NCI-H82 treated with DMSO at 0.1 percent for 48 hours (cell line): ENCODE data around the gene TES.
"Not testable (repeated sequence)": the region's sequence is repeated elsewhere in the genome, so short reads cannot be mapped to it uniquely, and the experiment has no call there.

Experiments
- DNase-seq: peaks from one replicate; lab custom pipeline; 2025; ENCODE audit not compliant: unreplicated experiment; lab: John Stamatoyannopoulos, UW

TES gene

DNA sequence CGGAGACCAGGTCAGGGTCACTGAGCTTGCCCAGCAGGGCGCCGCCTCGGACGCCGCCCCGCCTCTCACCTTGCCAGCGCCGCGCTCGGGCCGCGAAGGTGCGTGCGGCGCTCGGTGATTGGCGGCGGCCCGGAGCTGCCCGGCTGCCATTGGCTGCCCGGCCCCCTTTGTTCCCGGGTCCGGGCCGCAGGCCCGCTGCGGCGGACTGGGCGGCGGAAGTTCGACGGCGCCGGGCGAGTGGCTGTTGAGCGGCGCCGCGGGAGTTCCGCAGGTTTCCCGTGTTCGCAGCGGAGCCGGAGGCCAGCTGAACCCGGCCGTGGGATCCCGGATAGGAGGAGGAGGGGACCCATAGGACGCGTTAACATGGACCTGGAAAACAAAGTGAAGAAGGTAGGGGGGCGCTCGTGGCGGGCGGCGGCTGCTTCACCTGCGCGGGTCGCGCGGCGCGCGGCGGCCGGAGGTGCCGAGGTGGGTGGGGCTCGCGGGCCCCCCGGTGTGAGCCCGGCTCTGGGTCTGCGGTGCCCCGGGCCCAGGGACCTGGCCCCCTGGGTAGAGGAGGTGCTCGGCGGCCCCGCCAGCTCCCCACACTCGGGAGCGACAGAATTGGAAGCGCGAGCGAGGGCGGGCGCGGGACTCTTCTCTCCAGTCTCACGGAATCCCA lies at the start of gene TES:
Gene TES, plus strand, starts transcription at position 195 of the 661 bp plus-strand sequence. Its CDS starts 169 bp downstream, at position 364.
- no peak for DNase-seq

DNA sequence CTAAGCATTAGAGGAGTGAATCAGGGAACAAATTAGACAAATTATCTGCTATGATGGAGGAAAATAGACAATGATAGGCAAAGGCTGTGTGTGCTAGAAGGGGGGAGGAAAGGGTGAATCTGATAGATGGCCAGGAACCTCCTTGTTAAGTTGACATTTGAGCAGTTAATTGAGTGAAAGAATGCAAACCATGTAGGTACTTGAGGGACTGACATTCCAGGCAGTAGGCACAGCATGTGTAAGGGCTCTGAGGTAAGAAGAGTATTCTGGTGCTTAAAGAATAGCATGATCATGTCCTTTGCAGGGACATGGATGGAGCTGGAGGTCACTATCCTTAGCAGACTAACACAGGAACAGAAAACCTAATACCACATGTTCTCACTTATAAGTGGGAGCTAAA lies 48.6 kb upstream of the TES start:
- DNase-seq, result no peak

DNA sequence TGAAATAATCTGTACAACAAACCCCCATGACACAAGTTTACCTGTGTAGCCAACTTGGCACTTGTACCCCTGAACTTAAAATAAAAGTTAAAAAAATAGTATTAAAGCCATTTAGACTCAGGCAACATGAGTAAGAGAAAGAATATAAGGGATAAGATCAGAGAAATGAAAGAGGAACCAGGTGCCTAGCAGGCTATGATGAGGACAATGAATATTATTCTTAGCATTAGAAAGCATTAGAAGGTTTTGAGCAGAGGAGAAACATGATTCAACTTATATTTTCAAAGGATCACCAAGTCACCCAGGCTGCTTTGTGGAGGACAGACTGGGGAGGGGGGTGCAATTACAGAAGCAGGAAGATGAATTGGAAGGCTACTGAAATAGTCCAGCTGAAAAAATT lies 48.1 kb upstream of the TES start:
- DNase-seq, result no peak

GRCh38 chr7:116162992-116163391 lies 47.3 kb upstream of the TES start:
- DNase-seq, result no peak

GRCh38 chr7:116164552-116165306 lies 45.6 kb upstream of the TES start:
- DNase-seq, result no peak

- DNase-seq, result no peak
Observed at GRCh38 chr7:116165717-116166116, 44.6 kb upstream of the TES start.

DNA sequence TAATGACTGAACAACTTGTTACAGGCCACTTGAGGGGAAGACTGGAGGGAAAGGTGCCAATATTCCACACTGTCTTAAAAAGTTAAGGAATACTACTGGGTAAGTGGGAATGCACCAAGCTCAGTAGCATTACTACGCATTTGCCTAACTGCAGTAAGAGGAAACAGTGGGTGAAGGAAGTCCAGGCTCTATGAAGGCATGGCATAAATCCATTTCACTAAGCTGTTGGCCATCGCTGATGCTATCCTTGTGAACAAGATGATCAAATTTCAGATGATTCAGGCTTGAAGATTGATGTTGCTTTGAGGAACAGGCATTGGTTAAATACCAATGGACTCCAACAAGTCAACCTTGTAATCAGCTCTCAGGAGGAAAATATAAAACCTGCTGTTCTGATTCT lies 44.2 kb upstream of the TES start:
- DNase-seq, result no peak

- no peak for DNase-seq
Observed at GRCh38 chr7:116167177-116167576, 43.2 kb upstream of the TES start.

DNA sequence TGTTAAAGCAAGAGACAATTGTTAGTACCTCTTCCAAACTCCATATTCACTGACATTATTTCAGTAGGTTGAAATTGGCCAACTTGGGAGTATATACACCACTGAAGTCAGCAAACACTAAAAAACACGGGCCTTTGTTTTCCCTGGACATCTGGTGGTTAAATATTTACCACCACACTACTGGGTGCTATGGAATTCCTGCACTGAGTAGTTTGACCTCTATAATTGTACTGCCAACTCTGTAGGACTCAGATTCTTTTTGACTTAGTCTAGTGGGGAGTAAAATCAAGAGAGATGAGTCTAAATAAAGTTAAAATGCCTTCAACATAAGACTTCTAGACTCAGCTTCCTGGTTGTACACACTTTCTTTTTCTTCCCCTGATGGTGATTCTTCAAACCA lies 41.3 kb upstream of the TES start:
- DNase-seq, result no peak

- DNase-seq, result no peak
Observed at GRCh38 chr7:116170180-116170579, 40.2 kb upstream of the TES start.

- DNase-seq, result no peak
Observed at GRCh38 chr7:116171094-116171493, 39.2 kb upstream of the TES start.

DNA sequence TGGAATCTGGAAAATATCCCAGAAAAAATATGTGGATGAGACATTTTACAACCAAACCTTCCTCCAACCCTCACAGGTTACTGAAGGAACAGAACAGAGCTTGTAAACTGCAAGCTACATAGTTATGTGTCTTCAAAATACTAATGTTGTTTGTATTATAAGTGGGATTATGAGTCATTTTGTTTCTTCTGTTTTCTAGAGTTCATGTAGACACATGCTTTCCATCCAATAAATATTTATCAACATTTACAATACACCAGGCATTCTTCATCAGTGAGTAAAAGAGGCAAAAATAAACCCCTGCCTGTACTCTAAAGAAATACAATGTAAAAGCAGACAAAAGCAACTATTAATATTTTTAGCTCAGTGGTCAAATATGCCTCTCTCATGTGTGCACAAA lies 38.0 kb upstream of the TES start:
- no peak for DNase-seq

DNA sequence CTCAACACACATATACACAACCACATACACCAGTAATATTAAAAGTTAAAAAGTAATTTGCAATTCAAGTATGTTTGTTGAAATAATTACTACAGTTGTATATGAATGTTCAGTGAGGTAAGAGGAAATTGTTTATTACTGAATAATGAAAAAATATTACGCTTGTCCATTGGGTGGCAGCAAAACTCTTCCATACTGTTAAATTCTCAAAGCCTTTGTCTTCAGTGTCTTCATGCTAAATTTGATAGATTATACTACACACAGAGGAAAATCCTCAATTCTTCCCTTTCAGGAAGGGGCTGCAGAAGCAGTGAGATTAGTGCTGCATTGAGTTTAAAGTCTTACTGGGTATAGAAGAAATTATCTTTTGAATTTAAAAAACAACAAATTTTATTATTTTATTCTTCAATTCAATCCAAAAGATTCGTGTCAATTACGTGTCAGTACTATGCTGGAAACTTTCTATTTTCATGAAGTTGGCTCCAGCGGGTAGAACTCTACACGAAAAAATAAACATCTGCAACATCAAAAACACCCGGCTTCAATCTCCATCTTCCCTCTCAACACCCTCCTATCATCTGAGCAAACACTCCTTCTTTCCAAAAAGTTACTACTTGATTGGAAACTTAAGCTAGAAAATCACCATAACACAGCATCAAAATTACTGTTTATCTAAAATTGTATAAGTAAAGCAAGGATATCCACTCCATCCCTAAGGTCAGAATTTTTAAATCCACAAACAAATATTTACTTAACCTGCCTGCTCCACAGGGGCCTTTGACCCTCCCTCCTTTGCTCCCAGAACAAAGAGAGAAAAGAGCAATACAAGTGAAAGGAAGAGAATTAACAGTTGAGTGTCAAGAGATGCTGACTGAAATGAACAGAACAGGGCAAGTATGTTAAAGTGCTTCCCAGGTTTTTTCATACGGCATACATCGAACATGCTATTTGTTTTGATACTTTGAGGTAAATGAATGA lies 37.0 kb upstream of the TES start:
- no peak for DNase-seq

- DNase-seq, result not testable (repeated sequence)
Observed at GRCh38 chr7:116175095-116175494, 35.2 kb upstream of the TES start.

GRCh38 chr7:116176226-116176625 lies 34.1 kb upstream of the TES start:
- DNase-seq, result no peak

GRCh38 chr7:116177009-116177408 lies 33.3 kb upstream of the TES start:
- DNase-seq, result no peak

- no peak for DNase-seq
Observed at GRCh38 chr7:116180302-116180701, 30.0 kb upstream of the TES start.

GRCh38 chr7:116182023-116182422 lies 28.3 kb upstream of the TES start:
- no peak for DNase-seq

GRCh38 chr7:116185450-116185849 lies 24.9 kb upstream of the TES start:
- DNase-seq, result no peak

DNA sequence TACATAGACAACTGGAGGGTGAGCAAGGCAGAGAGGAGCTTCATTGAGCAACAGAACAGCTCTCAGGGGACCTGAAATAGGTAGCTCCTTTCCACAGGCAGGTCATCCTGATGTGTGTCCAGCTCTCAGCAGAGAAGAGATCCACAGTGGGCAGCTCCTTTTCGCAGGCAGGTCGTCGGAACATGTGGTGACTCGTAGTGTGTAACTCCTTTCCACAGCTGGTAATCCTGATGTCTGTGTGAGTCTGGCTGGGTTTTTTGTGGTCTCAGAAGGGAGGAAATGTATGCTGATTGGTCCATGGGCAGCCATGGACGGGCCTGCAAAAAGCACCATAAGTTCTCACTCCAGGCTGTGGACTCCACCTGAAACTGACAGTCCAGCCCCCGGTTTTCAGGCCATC lies 24.4 kb upstream of the TES start:
- DNase-seq, result no peak

- DNase-seq, result no peak
Observed at GRCh38 chr7:116187400-116187799, 22.9 kb upstream of the TES start.
